ENCODE measurements around the gene IP6K3.

IP6K3 gene

DNA sequence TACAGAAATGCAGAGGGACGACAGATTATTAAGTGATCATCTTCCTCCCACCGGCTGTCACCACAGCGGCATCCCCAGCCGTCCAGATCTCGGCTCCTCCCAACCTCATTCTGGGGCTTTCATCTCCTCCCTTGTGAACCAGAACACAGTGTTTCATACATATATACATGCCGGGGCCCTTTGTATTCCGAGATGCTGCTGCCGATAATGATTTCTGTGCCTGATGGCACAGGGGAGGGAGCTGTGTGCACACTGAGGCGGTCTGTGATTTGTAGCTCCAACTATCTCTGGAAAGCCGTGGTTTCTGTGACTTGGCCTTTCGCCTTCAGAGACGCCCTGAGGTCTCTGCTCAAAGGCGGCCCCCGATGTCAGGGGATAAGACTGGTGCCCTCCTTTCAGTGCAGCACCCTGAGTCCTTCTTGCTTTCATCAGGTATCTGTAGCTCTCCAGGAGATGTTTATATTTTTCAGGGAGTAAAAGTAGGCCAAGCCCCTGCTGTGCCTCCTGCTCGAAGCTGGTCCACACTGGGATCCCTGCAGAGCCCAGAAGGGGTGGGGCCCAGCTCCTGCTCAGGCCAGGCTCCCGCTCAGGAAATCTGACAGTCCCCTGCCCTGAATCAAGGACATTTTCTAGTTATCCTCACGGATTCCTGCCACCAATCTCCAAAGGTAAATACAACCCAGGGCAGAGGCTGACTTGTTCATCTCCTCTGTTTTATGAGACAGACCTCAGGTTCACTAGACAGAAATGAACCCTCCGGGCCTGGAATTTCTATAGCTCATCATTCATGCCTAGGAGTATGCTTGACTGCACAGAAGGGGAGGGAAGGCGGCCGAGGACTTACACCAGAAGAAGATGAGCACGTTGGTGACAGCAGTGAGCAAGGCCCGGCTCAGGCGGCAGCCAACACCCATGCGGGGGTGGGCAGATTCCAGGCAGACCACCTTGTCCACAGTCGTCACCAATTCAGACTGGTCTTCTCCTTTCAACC lies 31.0 kb upstream of the IP6K3 start:
- DNase-seq (ENCODE audit: low read depth in 3 of 3): no peak

- no peak for DNase-seq (ENCODE audit: low read depth in 3 of 3)
Observed at GRCh38 chr6:33776764-33777163, 30.1 kb upstream of the IP6K3 start.

- DNase-seq (ENCODE audit: low read depth in 3 of 3): no peak
Observed at GRCh38 chr6:33776186-33776585, 29.5 kb upstream of the IP6K3 start.

DNA sequence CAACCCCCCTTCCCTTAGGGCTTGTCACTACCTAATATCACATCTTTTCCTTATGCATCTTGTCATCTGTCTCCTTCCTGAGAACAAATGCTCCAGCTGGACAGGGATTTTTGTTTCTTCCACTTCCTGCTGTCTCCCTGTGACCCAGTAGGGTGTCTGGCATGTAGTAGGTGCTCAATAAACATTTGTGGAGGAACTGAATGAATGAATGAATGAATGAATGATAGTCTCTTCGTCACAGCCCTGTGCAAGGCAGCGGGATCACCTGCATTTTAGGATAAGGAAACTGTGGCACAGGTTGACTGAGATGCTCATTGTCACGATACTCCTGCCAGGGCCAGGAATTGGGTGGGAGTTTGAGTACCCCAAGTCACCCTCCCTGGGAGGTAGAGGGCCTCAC lies 28.1 kb upstream of the IP6K3 start:
- DNase-seq (ENCODE audit: low read depth in 3 of 3): no peak

DNA sequence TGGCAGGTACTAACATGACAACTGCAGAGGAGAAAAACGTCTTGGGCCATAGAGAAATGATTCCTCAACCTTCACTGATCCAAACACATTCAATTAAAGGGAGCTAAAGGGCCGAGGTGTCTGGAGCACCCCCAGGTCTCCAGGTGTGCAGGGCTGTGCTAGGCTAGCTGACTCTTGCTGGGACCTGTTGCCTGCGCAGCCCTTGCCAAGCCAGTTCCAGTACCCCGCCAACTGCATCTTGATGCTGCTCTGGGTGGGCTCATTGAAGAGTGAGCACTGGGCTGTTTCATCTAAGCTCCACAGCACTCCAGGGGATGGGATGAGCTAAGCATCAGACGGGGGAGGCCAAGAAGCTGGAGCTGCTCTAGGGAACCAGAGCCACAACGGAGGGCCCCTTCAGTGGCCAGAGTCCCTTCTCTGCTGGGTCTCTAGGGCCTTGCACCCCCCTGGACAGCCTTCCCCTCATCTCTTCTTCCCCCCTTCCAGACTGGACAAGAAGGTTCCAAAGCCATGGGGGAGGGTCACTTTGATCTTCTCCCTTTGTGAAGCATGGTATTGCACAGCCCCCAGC lies 26.3 kb upstream of the IP6K3 start:
- DNase-seq (ENCODE audit: low read depth in 3 of 3): no peak

GRCh38 chr6:33772082-33772830 lies 25.6 kb upstream of the IP6K3 start:
- no peak for DNase-seq (ENCODE audit: low read depth in 3 of 3)

DNA sequence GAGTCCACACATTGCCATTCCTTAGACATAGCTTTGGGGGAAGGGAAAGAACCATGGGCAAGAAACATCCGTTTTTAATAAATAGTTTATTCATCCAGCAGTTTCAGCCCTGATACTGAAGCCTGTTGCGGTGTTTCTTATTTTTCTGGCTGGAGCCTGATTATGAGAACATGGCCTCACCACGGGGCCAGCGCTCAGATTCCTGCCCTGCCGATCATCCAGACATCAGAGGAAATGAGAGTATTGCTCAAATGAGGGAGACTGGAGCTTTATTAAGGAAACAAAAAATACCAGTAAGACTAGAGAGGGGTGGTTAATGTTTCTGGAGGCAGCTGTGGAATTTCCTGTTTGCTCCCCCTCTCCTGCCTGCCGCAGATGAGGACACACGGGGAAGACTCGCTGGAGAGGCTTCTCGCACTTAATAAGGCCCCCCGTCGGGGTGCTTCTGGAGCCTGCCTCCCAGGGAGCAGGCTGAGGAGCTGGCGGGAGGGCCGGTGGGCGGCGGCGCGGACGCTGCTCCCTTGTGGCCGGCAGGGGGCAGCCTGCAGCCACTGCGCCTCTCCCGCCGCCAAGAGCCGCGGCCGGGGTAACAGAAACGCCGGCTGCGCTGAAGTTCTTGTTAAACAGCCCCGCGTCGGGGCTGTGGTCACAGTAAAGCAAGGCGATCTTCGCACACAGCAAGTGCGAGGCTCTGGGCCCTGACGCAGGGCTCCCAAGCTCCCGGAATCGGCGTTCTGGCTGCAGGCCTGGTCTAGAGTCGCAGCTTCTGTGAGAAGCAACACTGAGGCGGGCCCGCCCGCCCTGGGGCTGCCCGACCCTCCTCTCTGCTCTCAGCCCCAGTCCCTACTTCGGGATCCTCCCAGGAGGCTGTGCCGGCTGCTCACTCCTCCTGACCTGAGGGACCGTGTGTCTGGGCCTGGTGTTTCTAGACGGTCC lies 24.7 kb upstream of the IP6K3 start:
- peak; percentile 30 to 48 (median 33) for DNase-seq (ENCODE audit: low read depth in 3 of 3)

DNA sequence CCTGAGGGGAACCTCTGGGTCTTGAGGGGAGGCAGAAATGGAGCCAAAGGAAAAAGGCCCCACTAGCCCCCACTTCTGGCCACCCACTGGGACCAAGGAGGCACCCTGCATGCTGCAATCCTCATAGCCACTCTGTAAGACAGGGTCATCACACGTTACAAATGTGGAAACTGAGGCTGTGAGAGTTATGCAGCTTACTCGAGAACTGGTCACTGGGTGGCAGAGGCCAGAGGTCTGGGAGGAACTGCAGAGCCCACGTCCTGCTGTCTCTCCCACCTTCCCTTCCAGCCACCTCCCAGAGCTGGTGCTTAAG lies 24.1 kb upstream of the IP6K3 start:
- no peak for DNase-seq (ENCODE audit: low read depth in 3 of 3)

DNA sequence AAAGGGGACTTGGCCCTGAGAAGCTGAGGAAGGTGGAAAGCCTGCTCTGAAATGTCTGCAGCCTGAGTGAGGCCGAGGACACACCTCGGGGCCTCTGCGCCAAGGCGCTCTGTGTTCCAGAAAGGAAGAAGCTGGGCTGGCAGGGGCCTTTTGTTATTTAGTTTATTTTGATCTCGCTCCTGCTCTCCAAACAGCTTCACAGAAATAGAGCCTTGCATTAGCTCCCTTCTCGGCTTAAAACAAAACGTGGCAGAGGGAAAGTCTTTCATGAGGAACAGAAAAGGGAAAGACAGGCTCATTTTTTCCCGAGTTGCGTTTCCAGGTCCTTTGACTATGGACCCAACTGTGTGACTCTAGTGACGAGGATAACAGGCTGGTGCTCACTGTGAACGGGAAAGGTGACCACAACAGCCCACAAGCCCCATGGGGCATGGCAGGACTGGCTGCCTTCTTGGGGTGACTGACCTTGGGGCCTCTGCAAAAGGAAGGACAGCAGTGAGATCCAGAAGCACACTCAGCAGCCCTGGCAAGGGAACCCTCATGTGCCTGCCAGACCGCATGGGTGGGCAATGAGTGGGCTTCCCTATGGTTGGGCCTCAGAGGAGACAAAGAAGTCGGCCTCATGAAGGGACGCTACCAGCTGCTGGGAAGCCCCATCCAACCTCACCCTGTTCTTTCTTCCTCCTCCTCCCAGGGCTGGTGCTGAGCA lies 23.6 kb upstream of the IP6K3 start:
- no peak for DNase-seq (ENCODE audit: low read depth in 3 of 3)

DNA sequence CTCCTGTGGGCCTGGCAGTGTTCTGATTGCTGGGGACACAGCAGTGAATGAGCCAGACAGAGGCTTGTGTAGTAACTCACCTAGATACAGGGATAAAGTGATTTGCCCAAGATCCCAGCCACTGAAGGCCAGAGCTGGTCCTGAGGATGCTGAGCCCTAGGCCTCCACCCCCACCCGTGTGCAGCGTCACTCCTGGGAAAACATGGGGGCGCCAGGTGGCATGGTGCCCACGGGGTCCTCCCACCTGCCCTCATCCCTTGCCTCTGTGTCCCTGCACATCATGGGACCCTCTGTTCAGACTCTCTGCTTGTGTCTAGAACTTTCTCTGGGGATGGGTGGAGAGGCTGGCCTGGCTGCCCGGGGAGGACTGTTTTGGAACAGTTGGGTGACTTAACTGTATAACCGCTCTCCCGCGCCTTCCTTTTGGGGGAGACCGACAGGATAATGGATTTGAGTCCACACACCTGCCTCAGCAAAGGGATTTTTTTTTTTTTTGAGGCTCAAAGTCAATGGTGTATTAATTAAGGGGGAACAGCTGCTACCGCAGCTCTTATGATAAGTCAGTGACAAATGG lies 22.6 kb upstream of the IP6K3 start:
- no peak for DNase-seq (ENCODE audit: low read depth in 3 of 3)

DNA sequence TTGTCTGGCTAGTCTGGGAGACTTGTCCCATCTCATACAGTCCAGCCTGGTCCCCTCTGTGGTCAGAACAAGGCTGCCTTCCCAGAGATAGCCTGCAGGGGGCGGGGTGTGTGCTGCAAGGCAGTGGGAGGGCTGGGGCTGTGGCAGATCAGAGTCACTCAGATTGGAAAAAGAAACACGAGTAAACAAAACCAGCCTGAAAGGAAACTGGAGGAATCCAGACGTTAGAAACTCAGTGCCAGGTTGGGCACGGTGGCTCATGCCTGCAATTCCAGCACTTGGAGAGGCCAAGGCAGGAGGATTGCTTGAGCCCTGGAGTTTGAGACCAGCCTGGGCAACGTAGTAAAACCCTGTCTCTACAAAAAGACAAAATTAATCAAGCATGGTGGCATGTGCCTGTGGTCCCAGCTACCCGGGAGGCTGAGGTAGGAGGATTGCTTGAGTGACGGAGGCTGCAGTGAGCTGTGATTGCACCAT lies 22.0 kb upstream of the IP6K3 start:
- peak; percentile 36 to 57 (median 51) for DNase-seq (ENCODE audit: low read depth in 3 of 3)

DNA sequence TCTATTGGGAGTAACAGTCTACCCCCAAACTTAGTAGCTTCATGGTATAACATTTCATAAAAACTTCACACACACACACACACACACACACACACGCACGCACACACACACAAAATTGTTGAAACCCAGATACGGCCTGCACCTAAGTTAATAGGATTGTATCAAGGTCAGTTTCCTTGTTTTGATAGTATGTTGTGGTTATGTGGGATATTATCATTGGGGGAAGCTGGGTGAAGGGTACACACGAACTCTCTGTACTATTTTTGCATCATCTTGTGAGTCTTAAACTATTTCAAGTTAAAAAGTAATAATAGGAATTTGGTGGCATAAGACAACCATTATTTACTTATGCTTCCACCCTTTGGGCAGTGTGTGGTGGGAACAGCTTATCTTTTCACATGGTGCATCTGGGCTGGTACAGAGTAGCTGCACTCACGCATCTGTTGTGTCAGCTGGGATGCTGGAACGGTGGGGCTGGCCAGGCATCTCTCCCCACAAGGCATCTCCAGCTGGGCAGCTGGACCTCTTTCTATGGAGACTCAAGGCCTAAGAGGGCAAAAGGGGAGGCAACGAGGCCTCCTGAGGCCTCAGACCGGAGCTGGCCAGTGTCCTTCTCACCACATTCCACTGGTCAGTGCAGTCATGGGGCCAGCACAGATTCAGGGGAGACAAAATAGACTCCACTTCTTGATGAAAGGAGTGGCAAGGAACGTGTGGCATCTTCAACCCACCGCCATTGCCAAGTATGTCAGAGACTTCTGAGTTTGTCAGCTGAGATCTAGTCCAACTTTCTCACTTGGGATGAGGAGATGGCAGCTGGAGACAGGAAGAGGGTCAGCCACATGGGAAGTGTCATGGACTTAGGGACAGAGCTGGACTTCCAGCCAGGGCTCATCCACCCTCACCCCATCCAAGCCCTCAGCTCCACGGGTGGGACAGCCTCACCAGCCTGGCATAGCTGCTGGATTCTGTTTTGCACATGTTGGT lies 20.5 kb upstream of the IP6K3 start:
- no peak for DNase-seq (ENCODE audit: low read depth in 3 of 3)

DNA sequence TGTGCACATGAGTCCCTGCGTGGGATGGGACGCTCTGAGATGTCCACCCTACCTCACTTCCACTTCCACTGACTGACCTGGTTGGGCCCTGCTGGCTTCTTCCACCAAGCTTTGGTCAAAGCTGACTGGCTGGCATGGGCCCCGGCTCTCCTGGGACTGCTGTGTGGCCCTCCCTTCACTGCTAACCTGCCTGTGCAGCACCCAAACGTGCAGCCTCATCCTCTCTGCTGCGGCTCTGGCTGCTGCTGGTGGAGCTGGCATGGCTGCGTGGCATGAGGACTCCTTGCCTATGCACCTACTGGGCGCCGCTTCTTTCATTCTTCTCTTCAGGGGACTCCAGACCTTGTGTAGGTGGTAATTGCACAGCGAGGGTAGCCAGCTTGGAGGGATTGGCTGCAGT lies 18.7 kb upstream of the IP6K3 start:
- no peak for DNase-seq (ENCODE audit: low read depth in 3 of 3)

DNA sequence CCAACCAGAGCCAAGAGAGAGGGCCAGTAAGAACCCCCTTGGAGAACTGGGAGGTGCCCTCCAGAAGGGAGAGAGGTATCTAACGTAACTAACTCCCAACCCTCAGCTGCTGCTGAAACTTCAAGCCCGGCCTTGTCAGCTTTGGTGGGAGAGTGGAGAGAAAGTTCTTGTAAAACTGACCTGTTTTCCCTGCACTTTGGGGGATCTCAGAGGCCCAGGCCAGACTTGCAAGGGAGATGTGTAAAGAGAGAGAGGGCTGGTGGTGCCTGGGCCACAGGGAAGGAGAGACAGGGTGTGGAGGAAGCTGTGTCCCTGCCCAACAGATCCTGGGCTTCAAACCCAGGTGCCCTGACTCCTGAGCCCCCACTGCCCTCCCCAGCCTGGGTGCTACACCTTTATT lies 17.3 kb upstream of the IP6K3 start:
- DNase-seq (ENCODE audit: low read depth in 3 of 3): no peak

GRCh38 chr6:33763483-33763882 lies 16.8 kb upstream of the IP6K3 start:
- no peak for DNase-seq (ENCODE audit: low read depth in 3 of 3)

DNA sequence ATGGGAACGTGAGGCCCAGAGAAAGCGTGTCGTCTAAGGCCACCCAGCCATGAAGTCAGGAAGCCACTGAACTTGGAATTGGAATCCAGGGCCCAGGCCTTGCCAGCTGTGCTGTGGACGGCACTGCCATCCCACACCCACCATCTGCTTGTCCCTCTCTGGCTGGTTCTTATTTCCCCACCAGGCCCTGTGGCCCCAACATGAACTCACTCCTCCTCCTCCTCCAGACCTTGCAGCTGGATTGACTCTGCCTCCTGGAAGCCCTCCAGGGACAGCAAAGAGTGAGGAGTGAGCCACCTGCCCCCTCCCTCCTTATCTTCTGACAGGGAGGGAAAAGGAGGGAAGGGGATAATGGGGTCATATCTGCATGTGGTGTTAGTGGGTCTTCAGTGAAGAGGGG lies 16.0 kb upstream of the IP6K3 start:
- DNase-seq (ENCODE audit: low read depth in 3 of 3): no peak

DNA sequence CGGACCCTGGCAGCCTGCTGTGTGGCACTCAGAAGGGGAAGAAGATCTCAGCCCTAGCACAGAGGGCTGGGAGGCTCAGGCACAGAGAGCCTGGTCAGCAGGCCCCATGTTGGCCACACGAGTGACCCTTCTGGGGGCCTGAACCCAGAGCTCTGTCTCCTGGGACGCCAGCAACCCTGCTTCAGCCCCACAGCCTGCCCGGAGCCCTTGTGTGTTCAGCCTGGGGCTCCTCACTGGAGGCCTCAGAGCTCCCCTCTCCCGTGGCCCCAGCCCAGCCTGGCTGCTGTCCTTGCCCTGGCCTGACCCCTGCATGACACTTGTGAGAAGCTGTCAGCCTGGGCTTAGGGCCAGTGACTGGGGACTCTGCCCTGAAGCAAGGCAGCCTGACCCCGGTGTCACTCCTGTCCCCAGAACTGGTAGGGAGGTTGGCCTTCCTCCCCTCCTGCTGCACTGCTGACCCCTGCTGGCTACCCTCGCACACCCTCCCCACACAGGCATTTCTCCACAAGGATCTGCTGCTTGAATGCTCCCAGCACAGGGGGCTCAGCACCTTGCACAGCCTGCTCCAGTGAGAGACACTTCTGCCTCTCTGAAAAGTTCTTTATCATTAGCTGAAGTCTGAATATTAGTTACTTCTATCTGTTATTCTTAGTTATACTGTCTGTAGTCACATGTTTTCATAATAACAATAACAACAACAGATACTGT lies 15.4 kb upstream of the IP6K3 start:
- peak in 1 of 3 experiments; percentile 28 for DNase-seq (ENCODE audit: low read depth in 3 of 3)

- DNase-seq (ENCODE audit: low read depth in 3 of 3): no peak
Observed at GRCh38 chr6:33761581-33761921, 14.8 kb upstream of the IP6K3 start.

Data from stimulated activated CD4-positive, alpha-beta T cell treated with anti-CD3 and anti-CD28 coated beads, TNF-alpha, amount 100 ng/mL, for 4 hours (primary cell).